Femur (tissue), 1 donor: ENCODE data around the gene DCP1A.

Experiments used
- DNase-seq: peaks from one replicate; pipeline ENCODE4 v3.0.0-alpha.2; 2017

The DCP1A gene

DNA sequence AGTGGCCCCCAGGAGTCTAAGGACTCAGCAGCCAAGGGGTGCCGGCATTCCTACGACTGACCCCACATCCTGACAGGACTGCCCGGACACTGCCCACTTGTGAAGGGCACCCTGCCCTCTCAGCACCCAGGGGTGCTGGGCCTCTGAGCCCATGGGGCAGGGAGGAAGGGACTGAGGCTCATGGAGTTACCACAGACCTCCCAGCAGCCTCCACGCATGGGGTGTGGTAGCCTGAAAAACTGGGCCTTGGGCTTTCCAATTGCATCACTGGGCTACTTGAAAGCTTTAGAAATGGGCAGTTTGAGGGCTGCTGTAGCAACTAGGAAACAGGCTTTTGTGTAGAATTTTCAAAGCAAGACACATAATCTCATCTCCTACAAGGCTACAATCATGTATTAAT is 104.7 kb downstream of the DCP1A start:
- no peak for DNase-seq

DNA sequence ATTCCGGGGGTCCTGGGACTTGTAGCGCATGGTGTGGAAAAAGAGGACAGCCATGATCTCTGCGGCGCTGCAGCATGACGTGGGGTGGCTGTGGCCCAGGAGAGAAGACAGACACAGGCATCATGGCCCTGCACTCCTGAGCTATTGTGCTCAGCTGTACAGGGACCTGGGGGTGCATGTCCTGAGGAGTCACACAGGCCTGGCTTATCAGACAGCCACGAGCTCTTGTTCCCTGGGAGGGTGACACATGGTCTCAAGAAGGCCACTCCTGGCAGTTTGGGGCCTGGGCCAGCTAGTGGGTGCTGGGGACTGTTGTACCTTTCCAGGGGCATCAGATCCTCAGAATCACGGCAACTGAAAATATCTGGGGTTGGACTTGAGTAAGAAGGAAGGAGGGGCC is 105.2 kb downstream of the DCP1A start:
- DNase-seq, result no peak

DNA sequence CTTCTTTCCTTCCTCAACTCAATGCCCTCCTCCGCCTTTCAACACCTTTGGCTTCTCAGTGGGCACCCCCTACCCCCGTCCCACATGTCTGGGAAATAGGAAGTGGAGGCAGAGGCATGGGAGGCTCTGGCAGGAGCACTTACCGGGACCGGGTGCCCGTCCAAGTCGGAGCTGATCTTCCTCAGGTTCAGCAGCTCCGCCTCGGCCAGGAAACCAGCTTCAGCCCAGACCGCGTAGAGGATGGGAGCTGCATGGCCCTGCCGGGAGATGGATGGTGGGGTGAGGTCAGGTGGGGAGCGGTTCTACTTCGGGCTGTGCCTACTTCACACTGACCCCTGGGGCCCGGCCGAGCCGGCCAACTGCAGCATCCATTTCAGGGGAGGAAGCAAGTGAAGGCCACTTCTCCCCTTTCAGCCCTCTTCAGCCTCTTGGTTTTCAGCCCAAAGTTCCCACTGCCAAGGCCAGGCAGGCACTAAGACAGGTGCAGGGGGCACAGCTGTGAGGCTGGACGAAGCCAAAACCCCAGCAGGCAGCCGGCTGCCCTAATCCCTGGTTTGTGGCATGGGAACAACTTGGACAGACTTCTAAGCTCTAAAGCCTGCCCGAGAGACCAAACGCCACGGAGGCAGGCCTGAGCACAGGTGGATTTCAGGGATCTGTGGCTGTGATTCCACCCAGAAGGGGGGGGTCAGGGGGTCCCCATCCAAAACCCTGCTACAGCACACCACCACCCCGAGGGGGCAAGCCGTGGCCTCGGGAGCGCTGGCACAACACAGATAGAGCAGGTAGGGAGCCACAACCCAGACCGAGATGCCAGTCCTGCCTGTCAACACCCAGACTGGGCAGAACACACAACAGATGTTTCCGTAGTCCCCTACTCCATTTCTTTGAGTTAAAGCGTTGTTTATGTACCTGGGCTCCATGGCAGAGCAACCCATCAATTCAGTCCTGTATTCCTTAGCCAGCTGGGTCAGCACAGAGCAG is 106.1 kb downstream of the DCP1A start:
- DNase-seq, result peak; percentile 50

DNA sequence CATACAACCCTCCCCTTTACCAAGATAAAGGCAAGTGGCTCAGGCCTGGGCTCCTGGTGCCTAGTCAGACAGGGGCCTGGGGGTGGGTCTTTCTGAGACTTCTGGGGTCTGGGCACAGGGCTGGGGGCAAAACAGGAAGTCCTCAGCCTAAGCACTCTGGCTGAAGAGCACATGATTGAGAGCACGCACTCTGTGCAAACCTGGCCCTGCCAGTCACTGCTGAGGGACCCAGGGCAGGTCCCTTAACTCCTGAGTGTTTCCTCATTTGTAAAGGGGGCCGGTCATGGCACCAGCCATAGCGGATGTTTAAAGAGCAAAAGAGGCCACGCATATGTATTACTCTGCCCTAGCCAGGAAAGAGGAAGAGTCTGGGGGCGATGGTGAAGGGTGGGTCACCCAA is 107.5 kb downstream of the DCP1A start:
- DNase-seq, result no peak

DNA sequence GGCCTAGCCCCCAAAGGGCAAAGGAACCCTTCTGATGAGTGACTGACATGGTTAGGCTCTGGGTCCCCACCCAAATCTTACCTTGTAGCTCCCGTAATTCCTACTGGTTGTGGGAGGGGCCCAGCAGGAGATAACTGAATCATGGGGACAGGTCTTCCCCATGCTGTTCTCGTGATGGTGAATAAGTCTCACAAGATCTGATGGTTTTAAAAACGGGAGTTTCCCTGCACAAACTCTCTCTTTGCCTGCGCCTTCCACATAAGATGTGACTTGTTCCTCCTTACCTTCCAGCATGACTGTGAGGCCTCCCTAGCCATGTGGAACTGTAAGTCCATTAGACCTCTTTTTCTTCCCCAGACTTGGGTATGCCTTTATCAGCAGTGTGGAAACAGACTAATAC is 108.5 kb downstream of the DCP1A start:
- no peak for DNase-seq

DNA sequence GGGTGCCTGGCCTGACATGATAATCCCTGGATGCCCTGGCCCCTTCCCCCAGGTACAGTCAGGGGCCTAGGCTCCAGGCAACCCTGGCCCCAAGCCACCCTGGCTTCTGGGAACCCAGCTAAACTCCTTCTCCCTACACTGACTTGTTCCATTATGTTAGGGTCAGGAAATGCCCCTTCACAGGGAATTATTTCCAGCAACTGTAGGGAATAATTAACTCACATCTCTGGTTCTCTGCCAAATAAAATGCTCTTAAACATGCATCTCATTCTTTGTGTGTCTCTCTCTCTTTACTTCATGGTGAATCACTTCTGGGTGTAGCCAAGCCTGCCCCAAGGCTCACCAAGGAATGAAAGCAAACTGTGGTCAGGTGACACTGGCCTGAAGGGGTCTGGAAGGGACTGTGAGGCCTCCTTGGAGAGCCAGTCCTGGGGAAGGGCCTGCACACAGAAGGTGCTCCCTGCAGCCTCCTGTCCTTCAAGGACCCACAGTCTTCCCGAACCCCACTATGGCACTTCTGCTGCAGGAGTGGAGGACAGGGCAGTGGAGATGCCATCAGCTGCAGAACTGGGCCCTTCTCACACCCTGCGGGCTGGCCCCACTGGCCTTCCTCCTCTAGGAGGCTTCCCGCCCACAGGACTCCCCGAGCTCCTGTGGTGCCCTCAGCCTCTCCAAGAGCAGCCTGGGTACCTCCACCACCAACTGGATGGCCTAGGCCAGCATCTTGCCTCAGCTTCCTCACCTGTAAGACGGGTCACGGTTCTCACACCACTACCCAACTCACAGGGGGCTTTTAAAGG is 109.1 kb downstream of the DCP1A start:
- DNase-seq, result no peak

DNA sequence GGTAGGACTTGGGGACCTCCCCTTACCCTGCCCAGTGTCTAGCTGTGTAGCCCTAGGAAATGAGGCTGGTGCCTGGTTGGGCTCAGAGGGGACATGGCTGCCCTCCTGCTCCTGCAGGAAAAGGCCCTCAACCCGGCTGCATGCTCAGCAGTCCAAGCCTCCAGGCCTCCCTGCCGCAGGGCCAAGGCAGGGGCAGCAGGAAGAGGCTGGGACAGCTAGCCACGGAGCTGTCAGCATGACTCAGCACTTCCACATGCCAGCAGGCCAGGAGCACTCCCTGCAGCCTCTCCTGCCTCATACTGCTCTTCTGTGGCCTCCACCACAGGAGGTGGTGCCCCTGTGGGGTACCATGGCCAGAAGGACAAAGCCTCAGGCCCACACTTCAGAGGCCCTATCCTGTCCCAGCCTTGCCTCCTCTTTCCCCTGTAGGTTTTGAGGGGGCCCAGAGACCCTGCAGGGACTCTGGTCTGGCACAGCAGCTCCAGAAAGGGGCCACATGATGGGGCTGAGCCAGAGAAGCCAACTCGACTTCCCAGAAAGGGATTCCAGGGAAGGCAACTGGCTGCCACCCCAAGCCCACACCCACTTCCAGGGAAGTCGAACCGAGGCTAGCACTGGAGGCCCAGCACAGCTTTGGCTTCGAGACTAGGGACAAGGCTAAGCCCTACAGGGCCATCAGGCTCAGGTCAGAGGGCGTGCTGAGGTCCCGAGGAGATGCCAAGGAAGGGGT is 111.1 kb downstream of the DCP1A start:
- DNase-seq, result peak; percentile 54

DNA sequence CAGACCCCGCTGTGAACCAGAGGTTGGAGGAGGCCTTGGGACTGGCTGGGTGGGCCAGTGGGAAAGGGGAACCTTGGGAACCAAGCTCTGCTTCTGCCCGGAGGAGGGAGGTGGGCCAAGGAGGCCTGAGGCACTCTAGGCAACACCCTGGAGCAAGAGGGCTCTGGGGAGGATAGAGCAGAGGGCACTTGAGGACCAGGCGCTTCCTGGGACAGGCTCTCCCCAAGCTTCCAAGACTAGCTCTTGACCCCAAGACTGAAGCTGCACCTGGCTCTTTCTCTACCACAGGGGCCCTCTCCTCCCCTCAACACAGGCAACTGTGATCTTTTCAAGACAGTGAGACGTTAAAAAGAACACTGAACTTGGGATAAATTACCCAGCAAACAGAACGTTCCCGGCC is 111.8 kb downstream of the DCP1A start:
- DNase-seq, result peak; percentile 13

DNA sequence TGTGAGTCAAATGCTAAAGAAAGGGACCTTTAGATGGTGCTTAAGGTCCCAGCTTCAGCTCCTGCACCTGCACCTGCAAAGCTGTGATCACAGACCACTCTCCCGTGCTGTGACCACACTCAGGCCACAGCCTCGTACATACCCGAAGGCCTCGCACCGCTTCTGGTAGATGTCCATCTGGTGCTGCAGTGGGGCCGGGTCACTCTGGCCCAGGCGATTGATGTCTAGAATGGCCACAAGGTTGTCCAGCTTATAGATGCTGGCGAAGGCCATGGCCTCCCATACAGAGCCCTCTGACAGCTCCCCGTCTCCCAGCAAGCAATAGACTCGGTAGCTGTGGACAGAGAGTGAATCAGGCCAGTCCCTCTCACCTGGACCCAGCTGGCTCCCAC is 112.5 kb downstream of the DCP1A start:
- DNase-seq, result peak; percentile 10

DNA sequence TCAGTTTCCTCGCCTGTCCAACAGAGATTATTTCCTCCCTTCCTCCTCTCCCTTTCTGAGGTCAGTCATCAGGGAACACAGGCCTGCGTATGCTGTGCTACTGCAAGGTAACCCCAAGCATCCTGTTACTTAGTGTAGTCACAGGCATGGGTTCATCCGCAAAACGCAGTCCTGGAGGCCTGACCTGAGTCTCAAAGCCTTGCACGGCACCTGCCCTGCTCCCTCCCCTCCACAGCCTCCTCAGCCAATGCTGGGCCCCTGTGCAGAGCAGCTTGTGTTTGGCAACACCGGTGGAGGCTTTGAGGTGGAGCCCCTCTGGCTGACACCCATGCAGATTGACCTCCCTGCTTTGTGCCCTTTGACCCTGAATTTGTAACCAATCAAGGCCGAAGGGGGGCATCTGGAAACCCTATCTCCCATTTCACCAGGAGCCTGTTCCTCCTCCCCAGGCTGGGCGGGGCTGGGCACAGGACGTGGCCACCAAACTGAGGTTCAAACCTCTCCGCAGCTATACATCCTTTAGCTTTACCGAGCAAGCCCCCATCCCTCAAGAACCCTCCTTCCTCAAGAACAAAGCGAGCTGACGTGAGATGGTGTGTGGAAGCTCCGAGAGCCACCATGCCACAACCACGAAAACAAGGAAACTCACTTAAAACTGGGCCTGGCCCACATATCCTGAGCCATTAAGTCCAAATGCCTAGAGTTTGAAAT is 113.1 kb downstream of the DCP1A start:
- peak; percentile 12 for DNase-seq
